A549 (cell line): ENCODE results near the gene OSCP1. TPM values are rescaled to one million over a fixed set of nuclear protein-coding genes. Genes with fewer than 3 reads are reported as not detected.

Source experiments
- ATAC-seq, 2 experiments: fragments of 200-7000 bp in 1 of 2; fragments of >200 bp in 1 of 2; cut with Nextera tagmentation in 1 of 2; cut with Tn5 transposase in 1 of 2; 3 replicates each; pipeline versions ENCODE4 v1.8.0 to v1.9.1; 2018 to 2020; ENCODE audit warnings: mild to moderate bottlenecking in 1 of 2, moderate library complexity in 1 of 2
- CTCF ChIA-PET: fragments of 300-600 bp; sonication (Branson Sonifier 250); formaldehyde crosslinking; extraction: SDS; loops from one replicate; lab custom pipeline; 2021; ENCODE audit warnings: antibody characterized with exemption, inconsistent platforms; lab: Yijun Ruan, JAX
- POLR2A ChIA-PET: fragments of 350-600 bp; formaldehyde crosslinking; extraction: SDS; loops from one replicate; lab custom pipeline; 2021; ENCODE audit warnings: antibody characterized with exemption, inconsistent platforms; lab: Yijun Ruan, JAX
- DNase-seq, 2 experiments: peaks; one replicate each; pipeline versions ENCODE4 v3.0.0 to v3.0.0-alpha.2; 2011 to 2016; ENCODE audit warnings: low read depth in 1 of 2, low spot score in 1 of 2
- FAIRE-seq: peaks from 2 replicates; lab custom pipeline; 2011; peaks lifted over from hg19 to GRCh38; lab: Jason Lieb, UNC
- H3K27ac ChIP-seq, 2 experiments: fragments of >200 bp; sonication (Bioruptor Twin); formaldehyde crosslinking; 3 replicates each; pipeline ENCODE4 v1.5.1; 2016 to 2017
- H3K4me1 ChIP-seq: fragments of >200 bp; sonication (Bioruptor Twin); formaldehyde crosslinking; 3 replicates; pipeline ENCODE4 v1.6.1; 2016
- H3K4me2 ChIP-seq: fragments of >200 bp; sonication (Bioruptor Twin); formaldehyde crosslinking; 3 replicates; pipeline ENCODE4 v1.6.1; 2016
- H3K4me3 ChIP-seq: fragments of >200 bp; sonication (Bioruptor Twin); formaldehyde crosslinking; 3 replicates; pipeline ENCODE4 v1.5.1; 2016
- H3K9me3 ChIP-seq: fragments of >200 bp; sonication (Bioruptor Twin); formaldehyde crosslinking; 3 replicates; pipeline ENCODE4 v1.6.1; 2016
- BCL3 ChIP-seq: fragments of >200 bp; sonication (Bioruptor Twin); formaldehyde crosslinking; IDR thresholded peaks from 3 replicates; pipeline ENCODE4 v1.6.1; 2016
- BHLHE40 ChIP-seq: IDR thresholded peaks from 2 replicates; pipeline ENCODE4 v1.6.1; 2012; ENCODE audit warnings: low read depth, low read length, inconsistent platforms
- CBX2 ChIP-seq: fragments of 200-600 bp; sonication (generic); IDR thresholded peaks from 2 replicates; pipeline ENCODE4 v1.6.1; 2016; ENCODE audit warnings: low read depth, mild to moderate bottlenecking, borderline replicate concordance
- E2F6 ChIP-seq: IDR thresholded peaks from 2 replicates; pipeline ENCODE4 v1.6.1; 2012; ENCODE audit warnings: low read depth, borderline replicate concordance
- EHMT2 ChIP-seq: fragments of 200-600 bp; sonication (generic); IDR thresholded peaks from 2 replicates; pipeline ENCODE4 v1.6.1; 2016; ENCODE audit warnings: antibody characterized with exemption, low read depth, mild to moderate bottlenecking, moderate library complexity
- ESRRA ChIP-seq: fragments of 150-350 bp; IDR thresholded peaks from 2 replicates; pipeline ENCODE4 v1.6.1; 2014; ENCODE audit warnings: mild to moderate bottlenecking, low read length, borderline replicate concordance
- GATA3 ChIP-seq: IDR thresholded peaks from 2 replicates; pipeline ENCODE4 v1.6.1; 2012; ENCODE audit warnings: borderline replicate concordance
- HDAC2 ChIP-seq: fragments of 200-600 bp; sonication (generic); IDR thresholded peaks from 2 replicates; pipeline ENCODE4 v1.6.1; 2016
- HOXA7 ChIP-seq: fragments of 250-450 bp; sonication (Bioruptor Pico); IDR thresholded peaks from 2 replicates; pipeline ENCODE4 v1.5.0; 2020; ENCODE audit warnings: mild to moderate bottlenecking, moderate library complexity
- HOXB5 ChIP-seq: fragments of 250-450 bp; sonication (Bioruptor Pico); IDR thresholded peaks from 2 replicates; pipeline ENCODE4 v1.5.0; 2020; ENCODE audit warnings: mild to moderate bottlenecking, moderate library complexity
- JUN ChIP-seq, 2 experiments: fragments of >200 bp; sonication (Bioruptor Twin); formaldehyde crosslinking; IDR thresholded peaks; 2 replicates in 1 of 2; 3 replicates in 1 of 2; pipeline ENCODE4 v1.6.1; 2016 to 2017
- JUNB ChIP-seq: fragments of >200 bp; sonication (Bioruptor Twin); formaldehyde crosslinking; IDR thresholded peaks from 2 replicates; pipeline ENCODE4 v1.6.1; 2016
- MAX ChIP-seq: IDR thresholded peaks from 2 replicates; pipeline ENCODE4 v1.6.1; 2012
- MAZ ChIP-seq: fragments of 150-350 bp; IDR thresholded peaks from 2 replicates; pipeline ENCODE4 v1.6.1; 2014; ENCODE audit warnings: antibody characterized with exemption, low read depth, low read length, borderline replicate concordance
- PBX3 ChIP-seq: IDR thresholded peaks from 2 replicates; pipeline ENCODE4 v1.6.1; 2012
- PHF8 ChIP-seq: fragments of 200-600 bp; sonication (generic); IDR thresholded peaks from 2 replicates; pipeline ENCODE4 v1.6.1; 2016; ENCODE audit warnings: low read depth, mild to moderate bottlenecking, antibody characterized with exemption, moderate library complexity, borderline replicate concordance
- POLR2A ChIP-seq: IDR thresholded peaks from 2 replicates; pipeline ENCODE4 v1.6.1; 2012; ENCODE audit warnings: mild to moderate bottlenecking, low read length
- RAD21 ChIP-seq, 2 experiments: fragments of >200 bp in 1 of 2; sonication (Bioruptor Twin) in 1 of 2; formaldehyde crosslinking in 1 of 2; IDR thresholded peaks in 1 of 2; conservative IDR thresholded peaks in 1 of 2; 2 replicates in 1 of 2; 3 replicates in 1 of 2; pipeline ENCODE4 v1.6.1; 2012 to 2018; ENCODE audit warnings: inconsistent platforms in 1 of 2
- RNF2 ChIP-seq: fragments of 200-600 bp; sonication (generic); IDR thresholded peaks from 2 replicates; pipeline ENCODE4 v1.6.1; 2016; ENCODE audit warnings: low read depth, mild to moderate bottlenecking, antibody characterized with exemption, moderate library complexity, borderline replicate concordance
- SREBF2 ChIP-seq: fragments of 450-650 bp; IDR thresholded peaks from 2 replicates; pipeline ENCODE4 v1.6.1; 2014; ENCODE audit warnings: mild to moderate bottlenecking, moderate library complexity
- USF2 ChIP-seq: fragments of 450-650 bp; IDR thresholded peaks from 2 replicates; pipeline ENCODE4 v1.6.1; 2014; ENCODE audit warnings: antibody characterized with exemption
- ZNF302 ChIP-seq: fragments of 250-450 bp; sonication (Bioruptor Pico); IDR thresholded peaks from 2 replicates; pipeline ENCODE4 v1.9.0; 2021; ENCODE audit warnings: inconsistent platforms, mild to moderate bottlenecking, moderate library complexity
- ZSCAN20 ChIP-seq: fragments of 250-450 bp; sonication (Bioruptor Pico); IDR thresholded peaks from 2 replicates; pipeline ENCODE4 v1.8.0; 2022; ENCODE audit warnings: mild to moderate bottlenecking, moderate library complexity
- WGBS: methylation state at CpG from one replicate; pipeline ENCODE4 v1.1.6; 2017; ENCODE audit errors: missing lambda C conversion rate; 5-methylcytosine and 5-hydroxymethylcytosine counted together
- polyA plus RNA-seq, 4 experiments: library from polyadenylated mRNA; depleted of rRNA in 3 of 4; stranded (reverse); fragments of >200 nt; fragmentation: RNase III in 1 of 4; extraction: RNeasy Plus Mini Kit Qiagen cat#74134 plus additional on column Dnase treatment in 1 of 4; gene quantifications; 2 replicates in 3 of 4; 3 replicates in 1 of 4; pipeline ENCODE4 v1.2.3, GENCODE V29; 2011 to 2017

Gene OSCP1
- polyA plus RNA-seq, 2 of the 4 experiments (the other 2 are of a cell fraction): 4.6 to 6.6 TPM

GRCh38 chr1:36386265-36387140 lies 63.7 kb downstream of the OSCP1 start (continued):
- TF ChIP-seq USF2: no peak
- no peak for TF ChIP-seq HOXA7 (CRISPR knock-in tag)
- TF ChIP-seq EHMT2: no peak
- TF ChIP-seq BHLHE40: no peak

- peak within 1 kb of the TSS; percentile 72 for H3K4me3 ChIP-seq
- CTCF ChIA-PET: interaction anchor here (2.7 to 4.2 kb wide), 2 partner anchors 17 to 42 kb away, joined by 10 to 25 read pairs; no protein-coding TSS in a partner anchor
- peaks cover 28% of the 10 kb centered on the region for H3K4me1 ChIP-seq
- FAIRE-seq (no peak), ATAC-seq (peak; percentile 83 to 94)
- peak within 1 kb of the TSS; percentile 98 for H3K4me2 ChIP-seq
- TF ChIP-seq HDAC2 (no peak), GATA3 (peak; percentile 89), PHF8 (peak; percentile 53; the same call in 1 of the 2 replicates), ZSCAN20 (CRISPR knock-in tag) (no peak), POLR2A (peak; percentile 29; the same call in 1 of the 2 replicates)
- TF ChIP-seq, all 56 proteins: peak for 3
- H3K27ac ChIP-seq: peak within 1 kb of the TSS; percentile 96 to 100
- no peaks in the 10 kb centered on the region for H3K9me3 ChIP-seq
- POLR2A ChIA-PET: interaction anchor here (1.1 to 3.7 kb wide), 6 partner anchors 12 to 236 kb away, joined by 4 to 40 read pairs (median 7); partner anchors contain the start of genes LSM10 and TRAPPC3
- DNase-seq: peak; percentile 83 to 98
- under 1% methylated on average over 11 of the region's 82 CpGs for WGBS
These were observed 64.6 kb downstream of the OSCP1 start, which contains the start of gene STK40 for GRCh38 chr1:36385410-36386264. Gene STK40 (minus strand): TSS chr1:36385924. CDS start chr1:36361332, 24,592 bp downstream.

GRCh38 chr1:36384542-36385409 lies 65.5 kb downstream of the OSCP1 start:
- ChIA-PET CTCF (interaction anchor here (0.7 to 4.2 kb wide), 3 partner anchors 8 to 42 kb away, joined by 3 to 25 read pairs (median 10); no protein-coding TSS in a partner anchor), POLR2A (interaction anchor here (3.7 kb wide), 1 partner anchor 13 kb away, joined by 40 read pairs; the partner anchor contains the start of gene LSM10)
- no peak for TF ChIP-seq HOXB5
- no peak for TF ChIP-seq MAX
- TF ChIP-seq SREBF2: no peak
- TF ChIP-seq JUN (IDR thresholded peaks at IDR 0.05): no peak
- TF ChIP-seq POLR2A: no peak
- no peak for TF ChIP-seq MAZ
- no peak for TF ChIP-seq RAD21 (conservative IDR thresholded peaks at IDR 0.05 in 1 of 2, IDR thresholded peaks at IDR 0.05 in 1 of 2)
- Histone ChIP-seq H3K4me1 (peaks cover 28% of the 10 kb centered on the region), H3K4me3 (peak overlapping the region; percentile 72), H3K9me3 (no peaks in the 10 kb centered on the region), H3K4me2 (peak overlapping the region; percentile 96), H3K27ac (peak overlapping the region; percentile 90 to 96)
- FAIRE-seq (no peak), ATAC-seq (peak in 1 of 2 experiments; percentile 10; a peak in 2 of 6 replicates), DNase-seq (peak in 1 of 2 experiments; percentile 31)
- 4% methylated on average over 25 of the region's 25 CpGs for WGBS

- CTCF ChIA-PET: interaction anchor here (0.6 to 2.1 kb wide), 6 partner anchors 14 to 1088 kb away, joined by 3 to 10 read pairs (median 3); partner anchors contain the start of gene TRAPPC3
- no peak for FAIRE-seq
- TF ChIP-seq PBX3 (no peak), ESRRA (no peak), BHLHE40 (no peak), JUNB (no peak), JUN (IDR thresholded peaks at IDR 0.05) (no peak), CBX2 (no peak), HDAC2 (no peak), E2F6 (no peak), RNF2 (no peak), BCL3 (no peak), ZNF302 (CRISPR knock-in tag) (no peak)
These were observed 67.0 kb downstream of the OSCP1 start for GRCh38 chr1:36383240-36383639.

More at GRCh38 chr1:36383240-36383639, 67.0 kb downstream of the OSCP1 start:
- POLR2A ChIA-PET: no interaction called here
- Histone ChIP-seq H3K4me2 (peak overlapping the region; percentile 96; the same call in 2 of the 3 replicates), H3K4me3 (no peak overlapping the region), H3K4me1 (peaks cover 28% of the 10 kb centered on the region), H3K9me3 (no peaks in the 10 kb centered on the region), H3K27ac (0 out of 6 replicates have a peak overlapping the region, but pooled peaks of 1 of the 2 experiments have one; percentile 11)
- ATAC-seq (no peak), DNase-seq (no peak)
- WGBS: 100% methylated on average over 4 of the region's 4 CpGs
